H1 (cell line): ENCODE data around the gene RBAK. TPM values are rescaled to one million over a fixed set of nuclear protein-coding genes. Genes with fewer than 3 reads are reported as not detected.

Experiments
- SIN3A ChIP-seq, 2 experiments: IDR thresholded peaks in 1 of 2; conservative IDR thresholded peaks in 1 of 2; 2 replicates each; pipeline ENCODE4 v1.6.1; 2011 to 2012; ENCODE audit warnings: low read length in 2 of 2, improper control_type of control experiment in 1 of 2, low read depth in 1 of 2, mild to moderate bottlenecking in 1 of 2
- TAF1 ChIP-seq: IDR thresholded peaks from 2 replicates; pipeline ENCODE4 v1.6.1; 2011; ENCODE audit warnings: mild to moderate bottlenecking, low read depth, low read length
- polyA plus RNA-seq, 7 experiments: library from polyadenylated mRNA; depleted of rRNA in 3 of 7; stranded (reverse) in 5 of 7; unstranded in 2 of 7; fragments of >200 nt in 5 of 7; fragments of 200-250 nt in 2 of 7; gene quantifications; 1 replicate in 5 of 7; 2 replicates in 1 of 7; 4 replicates in 1 of 7; pipeline versions ENCODE4 v1.2.1 to v1.2.3, GENCODE V29; 2011 to 2013; ENCODE audit warnings: missing spikeins in 2 of 7, mixed read lengths in 2 of 7
- total RNA-seq: library from RNA; stranded (reverse); fragmentation: NEBNext Ultra II Directional; extraction: Animal tissue kit (Norgen Biotek cat#: 25700); gene quantifications from 2 replicates; pipeline ENCODE4 v1.2.1, GENCODE V29; 2021
- TF ChIP-seq, protein P1 (sequence below): IDR thresholded peaks from 2 replicates; pipeline ENCODE4 v1.6.1; 2012; ENCODE audit warnings: inconsistent platforms

RBAK gene
- total and polyA plus RNA-seq, 2 of the 8 experiments (the other 6 are each of a cell fraction or from before 2014, with no cell fraction given) = 1.9 to 18.2 TPM

DNA sequence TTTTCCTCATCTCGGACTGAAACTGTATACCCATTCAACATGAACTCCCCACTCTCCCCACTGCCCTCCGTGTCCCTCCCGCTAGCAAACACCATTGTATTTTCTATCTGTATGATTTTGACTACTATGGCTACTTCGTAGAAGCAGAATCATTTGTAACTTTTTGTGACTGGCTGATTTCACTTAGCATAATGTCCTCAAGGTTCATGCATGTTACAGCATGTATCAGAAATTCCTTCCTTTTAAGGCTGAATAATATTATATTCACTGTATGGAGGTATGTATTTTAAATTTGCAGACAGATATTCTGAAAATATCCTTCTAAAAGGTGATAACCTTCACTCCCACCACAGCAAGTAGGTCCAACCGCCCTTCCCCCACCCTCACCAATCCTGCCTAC, 43.7 kb upstream of the RBAK start (continued):
- TF ChIP-seq, protein P1, sequence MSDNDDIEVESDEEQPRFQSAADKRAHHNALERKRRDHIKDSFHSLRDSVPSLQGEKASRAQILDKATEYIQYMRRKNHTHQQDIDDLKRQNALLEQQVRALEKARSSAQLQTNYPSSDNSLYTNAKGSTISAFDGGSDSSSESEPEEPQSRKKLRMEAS = no peak
- TF ChIP-seq SIN3A (conservative IDR thresholded peaks at IDR 0.05 in 1 of 2, IDR thresholded peaks at IDR 0.05 in 1 of 2; ENCODE audit: low read depth in 1 of 2, low read length in 2 of 2) = no peak
- no peak for TF ChIP-seq TAF1
